H9 (cell line): ENCODE results near the gene CCDC68. TPM values are rescaled to one million over a fixed set of nuclear protein-coding genes. Genes with fewer than 3 reads are reported as not detected.

ENCODE experiments used
- DNase-seq: peaks from one replicate; pipeline ENCODE4 v3.0.0-alpha.2; 2017
- H2AFZ ChIP-seq: one replicate; pipeline ENCODE4 v1.6.1; 2013; ENCODE audit warnings: mild to moderate bottlenecking, low read length, control low read depth, moderate library complexity
- H2AK5ac ChIP-seq: 2 replicates; pipeline ENCODE4 v1.6.1; 2013; ENCODE audit warnings: low read length, control low read depth, mixed read lengths; ENCODE audit not compliant: insufficient read length
- H2BK120ac ChIP-seq: one replicate; pipeline ENCODE4 v1.6.1; 2013; ENCODE audit warnings: low read depth, mild to moderate bottlenecking, low read length, control low read depth, inconsistent platforms; ENCODE audit not compliant: poor library complexity, severe bottlenecking
- H2BK12ac ChIP-seq: 2 replicates; pipeline ENCODE4 v1.6.1; 2013; ENCODE audit warnings: low read length, control low read depth, mixed read lengths, low read depth; ENCODE audit not compliant: insufficient read length
- H2BK15ac ChIP-seq: 2 replicates; pipeline ENCODE4 v1.6.1; 2013; ENCODE audit warnings: low read depth, low read length, control low read depth
- H2BK20ac ChIP-seq: one replicate; pipeline ENCODE4 v1.6.1; 2013; ENCODE audit warnings: low read depth, mild to moderate bottlenecking, low read length, control low read depth, inconsistent platforms; ENCODE audit not compliant: poor library complexity, severe bottlenecking
- H2BK5ac ChIP-seq: 2 replicates; pipeline ENCODE4 v1.6.1; 2013; ENCODE audit warnings: low read length, control low read depth, mixed read lengths; ENCODE audit not compliant: insufficient read length
- H3K14ac ChIP-seq: 2 replicates; pipeline ENCODE4 v1.6.1; 2013; ENCODE audit warnings: low read length, control low read depth; ENCODE audit not compliant: insufficient read depth
- H3K18ac ChIP-seq: 2 replicates; pipeline ENCODE4 v1.6.1; 2013; ENCODE audit warnings: low read depth, mild to moderate bottlenecking, mixed read lengths, low read length, control low read depth; ENCODE audit not compliant: insufficient read length
- H3K23ac ChIP-seq: 2 replicates; pipeline ENCODE4 v1.6.1; 2013; ENCODE audit warnings: low read length, control low read depth, mixed read lengths, low read depth; ENCODE audit not compliant: insufficient read length
- H3K23me2 ChIP-seq: 2 replicates; pipeline ENCODE4 v1.6.1; 2013; ENCODE audit warnings: low read depth, mild to moderate bottlenecking, mixed read lengths, low read length, control low read depth; ENCODE audit not compliant: insufficient read length, poor library complexity, severe bottlenecking
- H3K27ac ChIP-seq: 2 replicates; pipeline ENCODE4 v1.5.1; 2013; ENCODE audit warnings: low read length, control low read depth, mixed read lengths, low read depth; ENCODE audit not compliant: insufficient read length
- H3K27me3 ChIP-seq: 2 replicates; pipeline ENCODE4 v1.6.1; 2013; ENCODE audit warnings: low read length, control low read depth, inconsistent platforms; ENCODE audit not compliant: insufficient read depth
- H3K4ac ChIP-seq: 2 replicates; pipeline ENCODE4 v1.6.1; 2013; ENCODE audit warnings: low read depth, mild to moderate bottlenecking, control low read depth, inconsistent platforms, low read length, moderate library complexity
- H3K4me1 ChIP-seq: 2 replicates; pipeline ENCODE4 v1.6.1; 2013; ENCODE audit warnings: low read length, control low read depth, inconsistent platforms; ENCODE audit not compliant: insufficient read depth
- H3K4me2 ChIP-seq: 2 replicates; pipeline ENCODE4 v1.6.1; 2013; ENCODE audit warnings: low read length, control low read depth, mixed read lengths; ENCODE audit not compliant: insufficient read length, insufficient read depth
- H3K56ac ChIP-seq: 2 replicates; pipeline ENCODE4 v1.6.1; 2013; ENCODE audit warnings: low read depth, mild to moderate bottlenecking, mixed read lengths, low read length, control low read depth; ENCODE audit not compliant: insufficient read length
- H3K79me1 ChIP-seq: 2 replicates; pipeline ENCODE4 v1.6.1; 2013; ENCODE audit warnings: low read depth, mild to moderate bottlenecking, moderate library complexity, low read length, control low read depth, inconsistent platforms; ENCODE audit not compliant: insufficient read depth, poor library complexity, severe bottlenecking
- H3K79me2 ChIP-seq: 2 replicates; pipeline ENCODE4 v1.6.1; 2013; ENCODE audit warnings: low read length, control low read depth, inconsistent platforms; ENCODE audit not compliant: insufficient read depth
- H3K9ac ChIP-seq: 2 replicates; pipeline ENCODE4 v1.6.1; 2013; ENCODE audit warnings: low read length, control low read depth, mixed read lengths; ENCODE audit not compliant: insufficient read length; ENCODE audit errors: extremely low read depth
- H3K9me3 ChIP-seq: one replicate; pipeline ENCODE4 v1.6.1; 2013; ENCODE audit warnings: low read depth, low read length, inconsistent platforms; ENCODE audit not compliant: control insufficient read depth
- H3T11ph ChIP-seq: one replicate; pipeline ENCODE4 v1.6.1; 2013; ENCODE audit warnings: mild to moderate bottlenecking, low read length, control low read depth, inconsistent platforms
- H4K20me1 ChIP-seq: one replicate; pipeline ENCODE4 v1.6.1; 2013; ENCODE audit not compliant: control insufficient read depth, insufficient read length, insufficient read depth
- H4K5ac ChIP-seq: 2 replicates; pipeline ENCODE4 v1.6.1; 2013; ENCODE audit warnings: low read depth, mild to moderate bottlenecking, mixed read lengths, low read length, control low read depth; ENCODE audit not compliant: insufficient read length
- H4K8ac ChIP-seq: replicated peaks from 2 replicates; pipeline ENCODE4 v1.6.1; 2013; ENCODE audit warnings: low read length, control low read depth, mixed read lengths, low read depth; ENCODE audit not compliant: insufficient read length
- H4K91ac ChIP-seq: 2 replicates; pipeline ENCODE4 v1.6.1; 2013; ENCODE audit warnings: low read depth, mild to moderate bottlenecking, moderate library complexity, mixed read lengths, low read length, control low read depth; ENCODE audit not compliant: insufficient read length
- H3K27ac Mint-ChIP-seq, 3 experiments: 2 replicates in 2 of 3; 3 replicates in 1 of 3; pipeline ENCODE4 v1.8.0; 2020 to 2021; ENCODE audit warnings: mixed read lengths in 3 of 3, mild to moderate bottlenecking in 1 of 3, moderate library complexity in 1 of 3
- H3K27me3 Mint-ChIP-seq: 2 replicates; pipeline ENCODE4 v1.8.0; 2021; ENCODE audit warnings: low read depth, mild to moderate bottlenecking, moderate library complexity, mixed read lengths
- H3K36me3 Mint-ChIP-seq, 3 experiments: 2 replicates in 2 of 3; 3 replicates in 1 of 3; pipeline ENCODE4 v1.8.0; 2020 to 2021; ENCODE audit warnings: low read depth in 3 of 3, mixed read lengths in 3 of 3; ENCODE audit not compliant: insufficient read depth in 1 of 3
- H3K4me1 Mint-ChIP-seq, 2 experiments: 2 replicates each; pipeline ENCODE4 v1.8.0; 2020; ENCODE audit warnings: mixed read lengths in 2 of 2
- H3K4me3 Mint-ChIP-seq, 2 experiments: 2 replicates in 1 of 2; 3 replicates in 1 of 2; pipeline ENCODE4 v1.8.0; 2020 to 2021; ENCODE audit warnings: mild to moderate bottlenecking in 2 of 2, mixed read lengths in 2 of 2, moderate library complexity in 1 of 2
- H3K9me3 Mint-ChIP-seq, 2 experiments: 2 replicates in 1 of 2; 3 replicates in 1 of 2; pipeline ENCODE4 v1.8.0; 2020; ENCODE audit warnings: mild to moderate bottlenecking in 2 of 2, mixed read lengths in 2 of 2, moderate library complexity in 1 of 2
- WGBS: extraction: QIAGEN DNeasy Blood & Tissue Kit; methylation state at CpG from one replicate; pipeline ENCODE4 v1.1.7; 2013; ENCODE audit warnings: missing lambda C conversion rate, low lambda C conversion rate, mixed read lengths; ENCODE audit not compliant: insufficient read length; ENCODE audit errors: extremely low coverage; 5-methylcytosine and 5-hydroxymethylcytosine counted together
- total RNA-seq: library from RNA; stranded (reverse); gene quantifications from 2 replicates; pipeline ENCODE4 v1.2.1, GENCODE V29; 2021
- TF ChIP-seq, protein P1 (sequence below): fragments of 200-600 bp; sonication (generic); conservative IDR thresholded peaks from 3 replicates; pipeline ENCODE4 v1.8.0; 2021; ENCODE audit warnings: antibody characterized with exemption, mild to moderate bottlenecking

Gene CCDC68
- total RNA-seq, 1 experiment from 2014 or later: not detected

DNA sequence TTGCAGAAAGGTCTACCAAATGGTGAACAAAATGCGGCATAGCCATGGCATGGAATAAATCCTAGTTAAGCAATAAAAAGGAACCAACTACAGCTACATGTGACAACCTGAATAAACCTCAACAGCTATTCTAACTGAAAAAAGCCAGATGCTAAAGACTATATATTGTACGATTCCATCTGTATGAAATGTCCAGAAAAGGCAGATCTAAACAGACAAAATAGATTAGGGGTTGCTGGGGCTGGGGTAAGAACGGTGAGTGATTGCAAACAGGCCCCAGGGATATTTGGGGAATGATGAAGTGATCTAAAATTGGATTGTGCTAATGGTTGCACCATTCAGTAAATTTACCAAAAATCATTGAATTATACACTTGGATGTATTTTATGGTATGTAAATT is 2.8 kb downstream of the CCDC68 start:
- H3K27me3 ChIP-seq: no peaks in the 10 kb centered on the region
- no peaks in the 10 kb centered on the region for H3K36me3 Mint-ChIP-seq
- no peak overlapping the region for H3K27ac ChIP-seq
- DNase-seq: no peak
- no peaks in the 10 kb centered on the region for H3K4me1 ChIP-seq
- H4K91ac ChIP-seq: no peak overlapping the region
- no peak overlapping the region for H2BK5ac ChIP-seq
- H3K9ac ChIP-seq: no peak overlapping the region
- no peak overlapping the region for H3K18ac ChIP-seq
- H3K4me3 Mint-ChIP-seq: no peak overlapping the region
- H3K4me2 ChIP-seq: no peak overlapping the region
- no peak overlapping the region for H2BK120ac ChIP-seq
- H2AFZ ChIP-seq: no peak overlapping the region
- no peak overlapping the region for H4K8ac ChIP-seq
- H3K23ac ChIP-seq: no peak overlapping the region
- H3K23me2 ChIP-seq: no peaks in the 10 kb centered on the region
- H3K9me3 ChIP-seq: no peaks in the 10 kb centered on the region
- no peaks in the 10 kb centered on the region for H3K9me3 Mint-ChIP-seq
- H3K56ac ChIP-seq: no peak overlapping the region
- no peaks in the 10 kb centered on the region for H3K4me1 Mint-ChIP-seq
- no peak overlapping the region for H3K27ac Mint-ChIP-seq
- no peak overlapping the region for H3T11ph ChIP-seq
- no peak overlapping the region for H2AK5ac ChIP-seq
- no CpG with 5 or more reads among the region's 3 CpGs for WGBS
- H3K79me2 ChIP-seq: no peaks in the 10 kb centered on the region
- TF ChIP-seq, protein P1, sequence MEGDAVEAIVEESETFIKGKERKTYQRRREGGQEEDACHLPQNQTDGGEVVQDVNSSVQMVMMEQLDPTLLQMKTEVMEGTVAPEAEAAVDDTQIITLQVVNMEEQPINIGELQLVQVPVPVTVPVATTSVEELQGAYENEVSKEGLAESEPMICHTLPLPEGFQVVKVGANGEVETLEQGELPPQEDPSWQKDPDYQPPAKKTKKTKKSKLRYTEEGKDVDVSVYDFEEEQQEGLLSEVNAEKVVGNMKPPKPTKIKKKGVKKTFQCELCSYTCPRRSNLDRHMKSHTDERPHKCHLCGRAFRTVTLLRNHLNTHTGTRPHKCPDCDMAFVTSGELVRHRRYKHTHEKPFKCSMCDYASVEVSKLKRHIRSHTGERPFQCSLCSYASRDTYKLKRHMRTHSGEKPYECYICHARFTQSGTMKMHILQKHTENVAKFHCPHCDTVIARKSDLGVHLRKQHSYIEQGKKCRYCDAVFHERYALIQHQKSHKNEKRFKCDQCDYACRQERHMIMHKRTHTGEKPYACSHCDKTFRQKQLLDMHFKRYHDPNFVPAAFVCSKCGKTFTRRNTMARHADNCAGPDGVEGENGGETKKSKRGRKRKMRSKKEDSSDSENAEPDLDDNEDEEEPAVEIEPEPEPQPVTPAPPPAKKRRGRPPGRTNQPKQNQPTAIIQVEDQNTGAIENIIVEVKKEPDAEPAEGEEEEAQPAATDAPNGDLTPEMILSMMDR: no peak
- no peaks in the 10 kb centered on the region for H3K79me1 ChIP-seq
- no peak overlapping the region for H2BK12ac ChIP-seq
- H3K4ac ChIP-seq: no peak overlapping the region
- H4K20me1 ChIP-seq: no peaks in the 10 kb centered on the region
- H3K27me3 Mint-ChIP-seq: no peaks in the 10 kb centered on the region
- H4K5ac ChIP-seq: no peak overlapping the region
- H3K14ac ChIP-seq: no peak overlapping the region
- no peak overlapping the region for H2BK20ac ChIP-seq
- H2BK15ac ChIP-seq: no peak overlapping the region
